GM18951 (cell line): ENCODE data around the gene ITM2C.

ENCODE experiments used
- POLR2A ChIP-seq: IDR thresholded peaks from 4 replicates; pipeline ENCODE4 v1.6.1; 2011; ENCODE audit warnings: mild to moderate bottlenecking; ENCODE audit not compliant: insufficient read length, insufficient read depth; ENCODE audit errors: extremely low read depth
- in situ Hi-C: fragments of 300-500 bp; cut with MboI; formaldehyde crosslinking; loops from one replicate; pipeline ENCODE4 v1.12.0; 2022; ENCODE audit warnings: low sequenced_read_pairs, mixed read lengths, inconsistent platforms; ENCODE audit not compliant: unreplicated experiment

Gene ITM2C

DNA sequence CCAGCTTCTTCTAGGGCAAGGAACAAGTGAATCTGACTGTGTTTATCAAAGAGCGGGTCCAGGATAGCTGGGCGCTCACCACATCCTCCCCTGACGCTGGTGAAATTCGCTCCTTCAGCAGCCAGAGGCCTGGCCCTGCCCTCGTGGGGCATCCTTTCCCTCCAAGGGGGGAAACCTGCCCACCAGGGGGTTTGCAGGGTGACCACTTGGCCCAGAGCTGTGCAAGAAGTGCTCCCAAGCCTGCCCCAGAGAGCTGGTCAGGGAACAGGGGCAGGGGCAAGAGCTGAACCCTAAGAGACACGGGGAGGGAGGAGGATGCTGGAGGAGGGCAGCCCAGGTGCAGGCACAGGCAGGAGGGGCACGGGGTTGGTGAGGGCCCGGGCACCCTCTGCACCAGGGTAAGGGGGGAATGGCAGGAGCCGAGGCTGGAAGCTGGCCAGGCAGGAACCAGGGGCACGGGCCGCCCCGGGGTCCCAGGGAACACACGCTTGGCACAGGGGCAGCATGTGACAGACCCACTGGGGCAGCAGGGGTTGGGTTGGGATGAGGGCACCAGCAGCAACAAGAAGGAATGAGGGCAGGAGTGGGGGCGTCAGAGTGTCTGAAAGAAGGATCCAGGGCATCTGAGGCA, 63.1 kb downstream of the ITM2C start:
- in situ Hi-C loops: no loop called here
- no peak for TF ChIP-seq POLR2A
